H9 (cell line): ENCODE results near the gene F3. TPM values are rescaled to one million over a fixed set of nuclear protein-coding genes. Genes with fewer than 3 reads are reported as not detected.

Experiments
- DNase-seq: peaks from one replicate; pipeline ENCODE4 v3.0.0-alpha.2; 2017
- H2AFZ ChIP-seq: one replicate; pipeline ENCODE4 v1.6.1; 2013; ENCODE audit warnings: mild to moderate bottlenecking, low read length, control low read depth, moderate library complexity
- H2AK5ac ChIP-seq: 2 replicates; pipeline ENCODE4 v1.6.1; 2013; ENCODE audit warnings: low read length, control low read depth, mixed read lengths; ENCODE audit not compliant: insufficient read length
- H2BK120ac ChIP-seq: one replicate; pipeline ENCODE4 v1.6.1; 2013; ENCODE audit warnings: low read depth, mild to moderate bottlenecking, low read length, control low read depth, inconsistent platforms; ENCODE audit not compliant: poor library complexity, severe bottlenecking
- H2BK12ac ChIP-seq: 2 replicates; pipeline ENCODE4 v1.6.1; 2013; ENCODE audit warnings: low read length, control low read depth, mixed read lengths, low read depth; ENCODE audit not compliant: insufficient read length
- H2BK15ac ChIP-seq: 2 replicates; pipeline ENCODE4 v1.6.1; 2013; ENCODE audit warnings: low read depth, low read length, control low read depth
- H2BK20ac ChIP-seq: one replicate; pipeline ENCODE4 v1.6.1; 2013; ENCODE audit warnings: low read depth, mild to moderate bottlenecking, low read length, control low read depth, inconsistent platforms; ENCODE audit not compliant: poor library complexity, severe bottlenecking
- H2BK5ac ChIP-seq: 2 replicates; pipeline ENCODE4 v1.6.1; 2013; ENCODE audit warnings: low read length, control low read depth, mixed read lengths; ENCODE audit not compliant: insufficient read length
- H3K14ac ChIP-seq: 2 replicates; pipeline ENCODE4 v1.6.1; 2013; ENCODE audit warnings: low read length, control low read depth; ENCODE audit not compliant: insufficient read depth
- H3K18ac ChIP-seq: 2 replicates; pipeline ENCODE4 v1.6.1; 2013; ENCODE audit warnings: low read depth, mild to moderate bottlenecking, mixed read lengths, low read length, control low read depth; ENCODE audit not compliant: insufficient read length
- H3K23ac ChIP-seq: 2 replicates; pipeline ENCODE4 v1.6.1; 2013; ENCODE audit warnings: low read length, control low read depth, mixed read lengths, low read depth; ENCODE audit not compliant: insufficient read length
- H3K23me2 ChIP-seq: 2 replicates; pipeline ENCODE4 v1.6.1; 2013; ENCODE audit warnings: low read depth, mild to moderate bottlenecking, mixed read lengths, low read length, control low read depth; ENCODE audit not compliant: insufficient read length, poor library complexity, severe bottlenecking
- H3K27ac ChIP-seq: 2 replicates; pipeline ENCODE4 v1.5.1; 2013; ENCODE audit warnings: low read length, control low read depth, mixed read lengths, low read depth; ENCODE audit not compliant: insufficient read length
- H3K27me3 ChIP-seq: 2 replicates; pipeline ENCODE4 v1.6.1; 2013; ENCODE audit warnings: low read length, control low read depth, inconsistent platforms; ENCODE audit not compliant: insufficient read depth
- H3K4ac ChIP-seq: 2 replicates; pipeline ENCODE4 v1.6.1; 2013; ENCODE audit warnings: low read depth, mild to moderate bottlenecking, control low read depth, inconsistent platforms, low read length, moderate library complexity
- H3K4me1 ChIP-seq: 2 replicates; pipeline ENCODE4 v1.6.1; 2013; ENCODE audit warnings: low read length, control low read depth, inconsistent platforms; ENCODE audit not compliant: insufficient read depth
- H3K4me2 ChIP-seq: 2 replicates; pipeline ENCODE4 v1.6.1; 2013; ENCODE audit warnings: low read length, control low read depth, mixed read lengths; ENCODE audit not compliant: insufficient read length, insufficient read depth
- H3K56ac ChIP-seq: 2 replicates; pipeline ENCODE4 v1.6.1; 2013; ENCODE audit warnings: low read depth, mild to moderate bottlenecking, mixed read lengths, low read length, control low read depth; ENCODE audit not compliant: insufficient read length
- H3K79me1 ChIP-seq: 2 replicates; pipeline ENCODE4 v1.6.1; 2013; ENCODE audit warnings: low read depth, mild to moderate bottlenecking, moderate library complexity, low read length, control low read depth, inconsistent platforms; ENCODE audit not compliant: insufficient read depth, poor library complexity, severe bottlenecking
- H3K79me2 ChIP-seq: 2 replicates; pipeline ENCODE4 v1.6.1; 2013; ENCODE audit warnings: low read length, control low read depth, inconsistent platforms; ENCODE audit not compliant: insufficient read depth
- H3K9ac ChIP-seq: 2 replicates; pipeline ENCODE4 v1.6.1; 2013; ENCODE audit warnings: low read length, control low read depth, mixed read lengths; ENCODE audit not compliant: insufficient read length; ENCODE audit errors: extremely low read depth
- H3K9me3 ChIP-seq: one replicate; pipeline ENCODE4 v1.6.1; 2013; ENCODE audit warnings: low read depth, low read length, inconsistent platforms; ENCODE audit not compliant: control insufficient read depth
- H3T11ph ChIP-seq: one replicate; pipeline ENCODE4 v1.6.1; 2013; ENCODE audit warnings: mild to moderate bottlenecking, low read length, control low read depth, inconsistent platforms
- H4K20me1 ChIP-seq: one replicate; pipeline ENCODE4 v1.6.1; 2013; ENCODE audit not compliant: control insufficient read depth, insufficient read length, insufficient read depth
- H4K5ac ChIP-seq: 2 replicates; pipeline ENCODE4 v1.6.1; 2013; ENCODE audit warnings: low read depth, mild to moderate bottlenecking, mixed read lengths, low read length, control low read depth; ENCODE audit not compliant: insufficient read length
- H4K8ac ChIP-seq: replicated peaks from 2 replicates; pipeline ENCODE4 v1.6.1; 2013; ENCODE audit warnings: low read length, control low read depth, mixed read lengths, low read depth; ENCODE audit not compliant: insufficient read length
- H4K91ac ChIP-seq: 2 replicates; pipeline ENCODE4 v1.6.1; 2013; ENCODE audit warnings: low read depth, mild to moderate bottlenecking, moderate library complexity, mixed read lengths, low read length, control low read depth; ENCODE audit not compliant: insufficient read length
- H3K27ac Mint-ChIP-seq, 3 experiments: 2 replicates in 2 of 3; 3 replicates in 1 of 3; pipeline ENCODE4 v1.8.0; 2020 to 2021; ENCODE audit warnings: mixed read lengths in 3 of 3, mild to moderate bottlenecking in 1 of 3, moderate library complexity in 1 of 3
- H3K27me3 Mint-ChIP-seq: 2 replicates; pipeline ENCODE4 v1.8.0; 2021; ENCODE audit warnings: low read depth, mild to moderate bottlenecking, moderate library complexity, mixed read lengths
- H3K36me3 Mint-ChIP-seq, 3 experiments: 2 replicates in 2 of 3; 3 replicates in 1 of 3; pipeline ENCODE4 v1.8.0; 2020 to 2021; ENCODE audit warnings: low read depth in 3 of 3, mixed read lengths in 3 of 3; ENCODE audit not compliant: insufficient read depth in 1 of 3
- H3K4me1 Mint-ChIP-seq, 2 experiments: 2 replicates each; pipeline ENCODE4 v1.8.0; 2020; ENCODE audit warnings: mixed read lengths in 2 of 2
- H3K4me3 Mint-ChIP-seq, 2 experiments: 2 replicates in 1 of 2; 3 replicates in 1 of 2; pipeline ENCODE4 v1.8.0; 2020 to 2021; ENCODE audit warnings: mild to moderate bottlenecking in 2 of 2, mixed read lengths in 2 of 2, moderate library complexity in 1 of 2
- H3K9me3 Mint-ChIP-seq, 2 experiments: 2 replicates in 1 of 2; 3 replicates in 1 of 2; pipeline ENCODE4 v1.8.0; 2020; ENCODE audit warnings: mild to moderate bottlenecking in 2 of 2, mixed read lengths in 2 of 2, moderate library complexity in 1 of 2
- WGBS: extraction: QIAGEN DNeasy Blood & Tissue Kit; methylation state at CpG from one replicate; pipeline ENCODE4 v1.1.7; 2013; ENCODE audit warnings: missing lambda C conversion rate, low lambda C conversion rate, mixed read lengths; ENCODE audit not compliant: insufficient read length; ENCODE audit errors: extremely low coverage; 5-methylcytosine and 5-hydroxymethylcytosine counted together
- total RNA-seq: library from RNA; stranded (reverse); gene quantifications from 2 replicates; pipeline ENCODE4 v1.2.1, GENCODE V29; 2021
- TF ChIP-seq, protein P1 (sequence below): fragments of 200-600 bp; sonication (generic); conservative IDR thresholded peaks from 3 replicates; pipeline ENCODE4 v1.8.0; 2021; ENCODE audit warnings: antibody characterized with exemption, mild to moderate bottlenecking

Gene F3
- total RNA-seq, 1 experiment from 2014 or later = 21.7 TPM

DNA sequence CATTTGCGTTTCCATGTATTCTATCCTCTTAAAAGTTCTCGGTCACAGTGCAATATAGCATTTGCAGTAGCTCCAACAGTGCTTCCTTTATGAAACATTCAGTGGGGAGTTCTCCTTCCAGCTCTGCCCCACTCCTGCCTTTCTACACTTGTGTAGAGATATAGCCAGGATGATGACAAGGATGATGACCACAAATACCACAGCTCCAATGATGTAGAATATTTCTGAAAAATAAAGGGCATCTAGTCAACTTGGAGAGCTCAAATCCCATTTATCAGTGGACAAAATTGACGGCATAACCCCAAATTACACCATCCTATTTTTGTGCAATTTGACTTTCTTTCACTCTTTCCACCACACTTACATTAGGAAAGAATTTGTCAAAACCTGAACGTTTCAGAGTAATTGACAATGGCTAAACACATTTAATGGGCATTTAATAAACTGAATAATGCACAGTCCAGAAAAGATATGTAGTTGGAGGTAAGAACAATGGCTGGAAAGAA is 11.1 kb downstream of the F3 start:
- Histone ChIP-seq H3K9ac (no peak overlapping the region), H3K4me2 (no peak overlapping the region), H3K79me2 (no peaks in the 10 kb centered on the region), H2BK5ac (no peak overlapping the region), H2AK5ac (no peak overlapping the region), H3K23ac (no peak overlapping the region), H3K9me3 (no peaks in the 10 kb centered on the region), H3K4me1 (peaks cover 2% of the 10 kb centered on the region; the same call in 1 of the 2 replicates), H4K91ac (no peak overlapping the region), H2BK15ac (no peak overlapping the region), H3T11ph (no peak overlapping the region), H3K23me2 (no peaks in the 10 kb centered on the region), H3K79me1 (no peaks in the 10 kb centered on the region), H3K18ac (no peak overlapping the region), H3K56ac (no peak overlapping the region), H2BK120ac (no peak overlapping the region), H2BK20ac (no peak overlapping the region), H3K27me3 (no peaks in the 10 kb centered on the region), H3K14ac (no peak overlapping the region), H2BK12ac (no peak overlapping the region), H4K8ac (no peak overlapping the region), H2AFZ (no peak overlapping the region), H3K27ac (no peak overlapping the region), H3K4ac (no peak overlapping the region), H4K20me1 (no peaks in the 10 kb centered on the region), H4K5ac (no peak overlapping the region)
- TF ChIP-seq, protein P1, sequence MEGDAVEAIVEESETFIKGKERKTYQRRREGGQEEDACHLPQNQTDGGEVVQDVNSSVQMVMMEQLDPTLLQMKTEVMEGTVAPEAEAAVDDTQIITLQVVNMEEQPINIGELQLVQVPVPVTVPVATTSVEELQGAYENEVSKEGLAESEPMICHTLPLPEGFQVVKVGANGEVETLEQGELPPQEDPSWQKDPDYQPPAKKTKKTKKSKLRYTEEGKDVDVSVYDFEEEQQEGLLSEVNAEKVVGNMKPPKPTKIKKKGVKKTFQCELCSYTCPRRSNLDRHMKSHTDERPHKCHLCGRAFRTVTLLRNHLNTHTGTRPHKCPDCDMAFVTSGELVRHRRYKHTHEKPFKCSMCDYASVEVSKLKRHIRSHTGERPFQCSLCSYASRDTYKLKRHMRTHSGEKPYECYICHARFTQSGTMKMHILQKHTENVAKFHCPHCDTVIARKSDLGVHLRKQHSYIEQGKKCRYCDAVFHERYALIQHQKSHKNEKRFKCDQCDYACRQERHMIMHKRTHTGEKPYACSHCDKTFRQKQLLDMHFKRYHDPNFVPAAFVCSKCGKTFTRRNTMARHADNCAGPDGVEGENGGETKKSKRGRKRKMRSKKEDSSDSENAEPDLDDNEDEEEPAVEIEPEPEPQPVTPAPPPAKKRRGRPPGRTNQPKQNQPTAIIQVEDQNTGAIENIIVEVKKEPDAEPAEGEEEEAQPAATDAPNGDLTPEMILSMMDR = no peak
- Mint-ChIP-seq H3K36me3 (peaks cover 13 to 58% (median 36%) of the 10 kb centered on the region in 3 experiments; a peak in 5 of 7 replicates), H3K9me3 (no peaks in the 10 kb centered on the region), H3K4me1 (peaks cover 18 to 21% of the 10 kb centered on the region in 2 experiments), H3K27me3 (no peaks in the 10 kb centered on the region), H3K4me3 (no peak overlapping the region), H3K27ac (peak overlapping the region in 1 of 3 experiments; percentile 37; a peak in 1 of 7 replicates)
- DNase-seq = no peak
- WGBS = no CpG with 5 or more reads among the region's 4 CpGs
